ENCODE results near the gene FASTK. TPM values are rescaled to one million over a fixed set of nuclear protein-coding genes. Genes with fewer than 3 reads are reported as not detected.

The FASTK gene
- polyA plus RNA-seq, 1 experiment, result 44.1 TPM

GRCh38 chr7:151110236-151110940 lies 29.8 kb upstream of the FASTK start:
- POLR2A ChIA-PET, result interaction anchor here (0.6 to 1.5 kb wide), 3 partner anchors 29 to 100 kb away, joined by 3 to 7 read pairs (median 4); partner anchors contain the start of gene FASTK

GRCh38 chr7:151109094-151110048 lies 28.8 kb upstream of the FASTK start:
- ChIA-PET CTCF (interaction anchor here (0.6 to 7.0 kb wide), 10 partner anchors 11 to 146 kb away, joined by 3 to 86 read pairs (median 12); partner anchors contain the start of genes ABCB8 and AGAP3), POLR2A (interaction anchor here (1.5 kb wide), 1 partner anchor 28 kb away, joined by 7 read pairs; the partner anchor contains the start of gene FASTK)
- no peak for TF ChIP-seq CTCF (IDR thresholded peaks at IDR 0.05; ENCODE audit: low read depth, low read length)
- no peaks in the 10 kb centered on the region for H3K27me3 ChIP-seq (ENCODE audit: control insufficient read depth, insufficient read depth, low read length)
- H3K4me3 ChIP-seq (ENCODE audit: low read depth, low read length), result no peak overlapping the region
- H3K9me3 ChIP-seq (ENCODE audit: control insufficient read depth, insufficient read depth, low read length), result no peaks in the 10 kb centered on the region
- no peak for DNase-seq (ENCODE audit: low read depth, low spot score)
- H3K27ac ChIP-seq (ENCODE audit: low read depth, low read length), result peak overlapping the region; percentile 11

More at GRCh38 chr7:151110236-151110940, 29.8 kb upstream of the FASTK start:
- TF ChIP-seq CTCF (IDR thresholded peaks at IDR 0.05; ENCODE audit: low read depth, low read length), result no peak
- DNase-seq (ENCODE audit: low read depth, low spot score), result no peak
- Histone ChIP-seq H3K27me3 (ENCODE audit: control insufficient read depth, insufficient read depth, low read length) (no peaks in the 10 kb centered on the region), H3K4me3 (ENCODE audit: low read depth, low read length) (no peak overlapping the region), H3K27ac (ENCODE audit: low read depth, low read length) (no peak overlapping the region), H3K9me3 (ENCODE audit: control insufficient read depth, insufficient read depth, low read length) (no peaks in the 10 kb centered on the region)
- CTCF ChIA-PET, result interaction anchor here (0.6 to 7.0 kb wide), 31 partner anchors 8 to 234 kb away, joined by 3 to 86 read pairs (median 5); partner anchors contain the start of genes ABCB8, AGAP3, CDK5 and TMUB1

- no peaks in the 10 kb centered on the region for H3K27me3 ChIP-seq (ENCODE audit: control insufficient read depth, insufficient read depth, low read length)
- no peak for DNase-seq (ENCODE audit: low read depth, low spot score)
- no peak overlapping the region for H3K4me3 ChIP-seq (ENCODE audit: low read depth, low read length)
- POLR2A ChIA-PET, result interaction anchor here (0.6 kb wide), 1 partner anchor 55 kb away, joined by 4 read pairs; no protein-coding TSS in a partner anchor
- CTCF ChIA-PET, result interaction anchor here (0.8 to 7.0 kb wide), 4 partner anchors 19 to 145 kb away, joined by 3 to 86 read pairs (median 4); partner anchors contain the start of gene AGAP3
- H3K9me3 ChIP-seq (ENCODE audit: control insufficient read depth, insufficient read depth, low read length), result no peaks in the 10 kb centered on the region
- TF ChIP-seq CTCF (IDR thresholded peaks at IDR 0.05; ENCODE audit: low read depth, low read length), result no peak
- H3K27ac ChIP-seq (ENCODE audit: low read depth, low read length), result no peak overlapping the region
Measured at GRCh38 chr7:151107882-151108281, 27.3 kb upstream of the FASTK start.

- no peaks in the 10 kb centered on the region for H3K27me3 ChIP-seq (ENCODE audit: control insufficient read depth, insufficient read depth, low read length)
- H3K9me3 ChIP-seq (ENCODE audit: control insufficient read depth, insufficient read depth, low read length), result no peaks in the 10 kb centered on the region
- no peak for TF ChIP-seq CTCF (IDR thresholded peaks at IDR 0.05; ENCODE audit: low read depth, low read length)
- H3K27ac ChIP-seq (ENCODE audit: low read depth, low read length), result peak overlapping the region; percentile 31
- H3K4me3 ChIP-seq (ENCODE audit: low read depth, low read length), result no peak overlapping the region
- DNase-seq (ENCODE audit: low read depth, low spot score), result no peak
- ChIA-PET CTCF (interaction anchor here (1.5 kb wide), 1 partner anchor 19 kb away, joined by 3 read pairs; no protein-coding TSS in a partner anchor), POLR2A (interaction anchor here (0.7 kb wide), 2 partner anchors 10 to 16 kb away, joined by 4 to 8 read pairs; no protein-coding TSS in a partner anchor)
Measured at GRCh38 chr7:151104411-151105235, 24.0 kb upstream of the FASTK start.
